NCI-H748 treated with DMSO at 0.1 percent for 48 hours (cell line): ENCODE data around the gene MPC1.
"Not testable (repeated sequence)": the region's sequence is repeated elsewhere in the genome, so short reads cannot be mapped to it uniquely, and the experiment has no call there.

Experiments used
- DNase-seq: peaks from one replicate; lab custom pipeline; 2025; lab: John Stamatoyannopoulos, UW

The MPC1 gene

DNA sequence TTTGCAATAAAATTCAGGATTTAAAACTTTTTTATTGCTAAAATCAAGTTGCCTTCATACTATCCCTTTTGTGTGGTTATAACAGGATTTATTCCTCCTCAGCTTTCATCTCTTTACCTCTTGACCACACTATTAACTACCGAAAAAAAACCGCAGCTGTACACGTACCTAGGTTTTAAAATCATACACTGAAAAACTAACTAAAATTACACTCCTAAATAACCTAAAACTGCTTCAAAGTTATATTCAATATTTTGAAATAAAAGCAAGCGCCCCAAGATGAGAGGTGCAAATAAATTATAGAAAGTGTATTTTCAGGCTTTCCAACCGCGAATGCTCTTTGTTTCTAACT lies 1.4 kb downstream of the MPC1 start:
- DNase-seq = peak; percentile 38

DNA sequence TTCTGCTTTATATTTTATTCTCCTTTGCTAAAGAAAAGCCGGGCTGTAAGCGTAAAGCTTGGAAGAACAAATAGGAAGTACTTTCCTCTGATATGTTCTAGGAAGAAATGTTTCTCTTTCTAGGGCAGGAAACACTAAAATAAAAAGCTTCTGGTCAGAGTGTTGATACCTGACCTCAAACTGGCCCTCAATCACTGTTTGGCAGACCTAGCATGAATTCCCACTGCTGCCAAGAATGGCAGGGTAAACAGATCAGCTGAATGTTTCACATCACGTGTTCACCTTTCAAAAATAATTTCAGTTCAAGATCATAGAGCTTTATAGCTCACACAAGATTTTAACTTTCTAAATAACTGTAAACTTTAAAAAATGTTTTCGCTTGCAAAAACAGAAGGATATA lies 2.9 kb downstream of the MPC1 start:
- DNase-seq = no peak

DNA sequence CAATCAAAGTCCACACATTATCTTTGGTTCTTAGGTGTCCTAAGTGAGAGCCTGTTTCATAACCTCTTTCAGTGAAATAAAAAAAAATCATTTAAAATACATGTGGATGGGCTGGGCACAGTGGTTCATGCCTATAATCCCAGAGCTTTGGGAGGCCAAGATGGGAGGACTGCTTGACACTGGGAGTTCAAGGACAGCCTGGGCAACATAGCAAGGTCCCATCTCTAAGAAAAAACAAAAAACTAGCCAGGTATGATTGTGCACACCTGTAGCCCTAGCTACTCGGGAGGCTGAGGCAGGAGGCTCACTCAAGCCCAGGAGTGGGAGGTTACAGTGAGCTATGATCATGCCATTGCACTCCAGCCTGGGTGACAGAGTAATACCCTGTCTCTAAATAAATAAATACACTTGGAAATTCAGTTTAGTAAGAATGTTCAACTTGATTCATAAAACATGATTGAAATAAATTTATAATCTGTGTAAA lies 3.6 kb downstream of the MPC1 start:
- no peak for DNase-seq

- DNase-seq = no peak
These were observed 5.0 kb downstream of the MPC1 start for GRCh38 chr6:166377721-166378120.

DNA sequence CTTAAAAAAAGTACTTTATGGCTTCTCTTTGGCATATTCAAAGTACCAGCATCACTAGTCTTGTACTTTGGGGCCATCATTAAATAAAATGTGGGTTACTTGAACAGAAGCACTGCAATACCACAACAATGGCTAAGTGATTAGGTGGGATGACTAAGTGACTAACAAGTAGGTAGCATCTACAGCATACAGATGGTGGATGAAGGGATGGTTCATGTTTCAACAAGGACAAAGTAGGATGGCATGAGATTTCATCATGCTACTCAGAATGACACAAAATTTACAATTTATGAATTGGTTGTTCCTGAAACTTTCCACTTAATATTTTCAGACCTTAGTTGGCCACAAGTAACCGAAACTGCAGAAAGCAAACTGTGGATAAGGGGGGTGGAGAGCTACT lies 7.7 kb downstream of the MPC1 start:
- DNase-seq = no peak

DNA sequence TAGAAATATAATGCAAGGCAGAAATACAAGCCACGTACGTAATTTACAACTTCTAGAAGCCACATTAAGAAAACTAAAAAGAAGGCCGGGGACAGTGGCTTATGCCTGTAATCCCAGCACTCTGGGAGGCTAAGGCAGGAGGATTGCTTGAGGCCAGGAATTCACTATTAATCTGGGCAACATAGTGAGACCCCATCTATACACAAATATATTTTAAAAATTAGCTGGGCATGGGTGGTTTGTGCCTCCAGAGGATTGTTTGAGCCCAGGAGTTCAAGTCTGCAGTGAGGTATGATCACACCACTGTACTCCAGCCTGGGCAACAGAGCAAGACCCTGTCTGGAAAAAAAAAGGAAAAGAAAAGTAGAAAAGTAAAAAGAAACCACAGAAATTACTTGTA lies 12.3 kb downstream of the MPC1 start:
- DNase-seq = no peak

GRCh38 chr6:166369782-166370181 lies 13.0 kb downstream of the MPC1 start:
- DNase-seq = no peak

- no peak for DNase-seq
These were observed 15.8 kb downstream of the MPC1 start for GRCh38 chr6:166366921-166367320.

DNA sequence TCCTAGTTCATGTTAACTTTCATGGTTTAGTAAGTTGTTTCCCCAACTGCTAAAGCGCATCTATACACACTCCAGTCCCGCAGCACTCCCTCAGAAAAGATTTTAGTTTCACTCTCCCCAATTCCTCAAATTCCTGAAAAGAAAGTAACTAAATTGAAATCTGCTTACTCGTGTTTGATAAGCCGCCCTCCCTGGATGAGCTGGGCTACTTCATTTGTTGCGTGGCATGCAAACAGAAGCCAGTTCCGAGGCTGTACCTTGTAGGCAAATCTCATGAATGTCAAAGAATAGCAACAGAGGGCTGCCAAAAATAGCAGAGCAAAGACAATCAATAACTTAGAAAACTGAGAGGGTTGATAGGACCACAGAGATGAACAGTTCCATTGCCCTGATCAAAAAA lies 16.9 kb downstream of the MPC1 start:
- no peak for DNase-seq

DNA sequence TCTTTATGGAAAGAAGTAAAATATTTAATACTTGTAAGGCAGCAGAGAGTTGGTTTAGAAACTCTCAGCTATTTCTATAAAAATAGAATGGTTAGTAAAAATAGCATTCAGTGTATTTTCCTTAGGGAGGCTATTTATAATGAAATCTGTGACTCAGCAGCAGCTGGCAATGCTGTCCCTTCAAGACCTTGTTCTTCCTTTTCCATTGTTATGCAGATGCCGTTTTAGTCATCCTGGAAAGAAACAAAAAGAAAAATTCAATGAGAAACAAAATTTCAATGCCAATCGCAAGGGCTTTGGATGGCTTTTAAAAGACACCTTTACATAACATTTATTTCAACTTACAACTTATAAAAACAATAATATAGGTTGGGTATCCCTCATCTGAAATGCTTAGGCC lies 17.5 kb downstream of the MPC1 start:
- DNase-seq = no peak

- no peak for DNase-seq
These were observed 18.3 kb downstream of the MPC1 start for GRCh38 chr6:166364456-166364855.

- DNase-seq = not testable (repeated sequence)
These were observed 20.3 kb downstream of the MPC1 start for GRCh38 chr6:166362427-166362826.

GRCh38 chr6:166361077-166361429 lies 21.7 kb downstream of the MPC1 start:
- no peak for DNase-seq

DNA sequence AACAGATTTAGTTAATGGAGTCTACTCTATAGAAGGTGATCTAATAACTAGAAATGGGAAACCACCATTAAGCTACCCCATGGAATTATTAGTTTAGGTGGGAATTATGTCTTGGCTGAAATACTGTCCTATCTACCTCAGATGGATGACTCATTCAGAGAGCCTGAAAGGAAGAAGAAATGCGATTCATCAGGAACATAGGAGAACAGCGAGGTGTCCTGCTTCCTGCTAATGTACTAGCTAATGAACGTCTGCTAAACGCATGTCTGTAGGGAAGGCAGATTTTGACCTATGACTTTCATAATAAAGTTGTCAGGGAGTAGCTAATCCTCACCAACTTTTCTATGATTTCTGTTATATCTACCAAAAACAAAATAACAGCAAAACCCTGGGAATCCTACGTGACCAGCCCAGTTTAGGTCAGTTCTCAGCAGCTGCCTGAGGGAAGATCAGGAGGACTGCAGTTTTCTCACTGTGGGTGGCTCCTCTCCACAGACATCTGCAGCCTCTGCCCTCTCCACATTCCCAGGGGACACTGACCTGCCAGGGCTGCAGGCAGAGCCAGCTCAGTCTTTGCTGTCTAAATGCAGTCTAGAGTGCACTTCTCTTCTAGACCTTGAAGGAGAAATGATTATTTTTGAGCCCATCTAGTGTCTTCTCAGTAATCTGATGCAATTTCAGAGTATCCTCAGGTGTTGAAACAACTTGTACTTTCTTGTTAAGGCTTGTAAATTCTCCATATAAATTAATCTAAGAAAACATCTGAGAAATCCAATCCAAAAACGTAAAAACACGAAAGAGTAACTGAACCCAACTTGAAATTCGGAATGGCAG lies 22.3 kb downstream of the MPC1 start:
- no peak for DNase-seq

DNA sequence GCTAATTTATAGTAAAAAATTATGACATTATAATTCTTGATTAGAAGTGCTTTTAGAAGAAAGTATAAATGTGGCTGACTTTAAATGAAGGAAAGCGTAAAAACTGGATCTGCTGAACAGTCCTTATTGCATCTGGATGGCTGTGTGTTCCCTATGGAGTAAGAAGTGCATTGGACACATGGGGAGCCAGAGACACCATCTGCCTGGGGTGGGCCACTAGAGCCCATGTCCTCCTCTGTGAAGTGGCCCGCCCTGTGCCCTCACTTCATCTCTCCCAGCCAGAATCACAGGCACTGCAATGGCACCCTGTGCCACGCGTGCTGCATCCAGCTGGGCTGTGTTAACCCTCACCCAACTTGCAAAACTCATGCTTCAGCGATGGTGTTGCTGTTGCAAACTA lies 27.2 kb downstream of the MPC1 start:
- no peak for DNase-seq

GRCh38 chr6:166354965-166355364 lies 27.8 kb downstream of the MPC1 start:
- no peak for DNase-seq

- no peak for DNase-seq
These were observed 28.6 kb downstream of the MPC1 start for GRCh38 chr6:166354143-166354542.

GRCh38 chr6:166353507-166353906 lies 29.2 kb downstream of the MPC1 start:
- DNase-seq = no peak

DNA sequence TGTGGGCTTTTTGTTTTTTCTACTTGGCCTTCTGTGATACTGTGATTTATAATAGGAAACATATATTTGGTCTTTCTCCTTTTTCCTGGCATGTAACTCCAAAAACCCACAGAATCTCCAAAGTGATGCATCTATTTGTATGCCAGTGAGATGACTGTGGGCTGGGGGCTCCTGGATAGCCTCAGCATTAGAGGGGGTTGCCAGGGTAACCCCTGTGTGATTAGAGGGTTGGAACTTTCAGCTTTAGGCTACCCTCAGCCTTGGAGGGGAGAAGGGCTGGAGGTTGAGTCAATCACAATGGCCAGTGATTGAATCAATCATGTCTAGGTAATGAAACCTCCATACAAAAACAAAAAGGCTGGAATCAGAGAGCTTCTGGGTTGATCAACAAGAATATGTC lies 29.8 kb downstream of the MPC1 start:
- no peak for DNase-seq

- DNase-seq = peak; percentile 92
These were observed 30.9 kb downstream of the MPC1 start for GRCh38 chr6:166351715-166352285.

- no peak for DNase-seq
These were observed 34.3 kb downstream of the MPC1 start for GRCh38 chr6:166348305-166348949.

DNA sequence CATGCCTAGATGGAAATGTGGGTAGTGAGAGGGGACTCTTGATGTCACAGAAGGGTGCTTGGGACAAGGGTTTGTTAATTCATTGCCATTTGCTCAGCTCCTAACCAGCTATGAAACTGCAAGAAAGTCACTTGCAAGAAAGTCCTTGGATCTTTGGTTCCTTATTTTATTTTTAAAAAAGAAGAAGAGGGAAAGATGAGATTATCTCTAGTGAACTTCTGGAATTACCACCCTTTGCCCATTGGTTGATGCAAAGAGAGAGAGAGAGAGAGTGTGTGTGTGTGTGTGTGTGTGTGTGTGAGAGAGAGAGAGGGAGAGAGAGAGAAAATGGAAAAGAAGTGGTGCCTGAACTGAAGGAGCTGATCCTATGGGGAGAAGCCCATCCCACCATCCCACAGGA lies 35.8 kb downstream of the MPC1 start:
- DNase-seq = no peak

DNA sequence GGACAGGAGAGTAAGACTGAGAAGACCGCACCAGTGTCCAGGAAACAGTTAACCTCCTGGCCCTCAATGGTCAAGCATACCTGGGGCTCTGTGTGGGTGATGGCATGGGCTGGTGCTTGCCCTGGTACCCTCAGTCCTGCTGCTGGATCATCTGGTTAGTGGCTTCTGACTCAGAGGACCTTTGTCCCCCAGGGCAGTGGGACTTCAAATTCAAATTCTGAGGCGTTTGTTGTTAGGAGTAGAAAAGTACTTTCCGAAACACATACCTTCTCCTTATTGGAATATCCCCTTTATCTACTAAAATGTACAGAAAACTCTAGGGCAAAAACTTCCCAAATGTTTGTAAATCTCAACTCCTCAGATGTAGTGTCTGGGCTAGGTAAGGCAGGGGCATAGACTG lies 36.3 kb downstream of the MPC1 start:
- no peak for DNase-seq
